GM12874 (cell line): ENCODE data around the gene ESYT2.

Experiments used
- CTCF ChIP-seq: IDR thresholded peaks from 2 replicates; pipeline ENCODE4 v1.5.1; 2011; ENCODE audit warnings: low read depth, mild to moderate bottlenecking, control low read depth, low read length, moderate library complexity; ENCODE audit not compliant: insufficient read depth

The ESYT2 gene

DNA sequence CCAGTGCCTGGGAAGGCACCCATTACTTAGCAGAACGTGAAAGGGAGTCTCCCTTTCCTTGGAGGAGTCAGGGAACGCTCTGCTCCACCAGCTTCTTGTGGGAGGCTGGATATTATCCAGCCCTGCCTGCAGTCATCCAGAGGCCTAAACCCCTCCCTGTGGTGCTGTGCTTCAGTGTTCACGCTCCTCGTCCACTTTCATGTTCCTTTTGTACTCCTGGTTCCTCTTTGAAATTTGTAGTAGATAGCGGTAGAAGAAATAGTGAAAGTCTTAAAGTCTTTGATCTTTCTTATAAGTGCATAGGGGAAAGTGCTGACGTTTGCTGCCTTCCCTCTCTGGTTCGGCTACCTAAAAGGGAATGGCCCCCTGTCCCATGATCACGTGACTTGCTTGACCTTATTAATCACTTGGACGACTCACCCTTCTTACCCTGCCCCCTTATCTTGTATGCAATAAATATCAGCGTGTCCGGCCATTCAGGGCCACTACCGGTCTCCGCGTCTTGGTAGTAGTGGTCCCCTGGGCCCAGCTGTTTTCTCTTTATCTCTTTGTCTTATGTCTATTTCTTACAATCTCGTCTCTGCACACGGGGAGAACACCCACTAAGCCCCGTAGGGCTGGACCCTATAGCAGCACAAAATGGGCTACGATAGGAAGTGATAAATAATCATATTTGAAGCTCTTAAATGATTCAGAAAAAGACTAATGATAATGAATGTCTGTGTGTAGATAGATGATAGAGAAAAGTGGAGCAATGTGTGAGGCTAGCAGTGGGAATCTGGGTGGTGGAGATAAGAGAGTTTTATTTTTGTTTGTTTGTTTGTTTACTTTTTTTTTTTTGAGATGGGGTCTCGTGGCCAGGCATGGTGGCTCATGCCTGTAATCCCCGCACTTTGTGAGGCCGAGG lies 5.8 kb upstream of the ESYT2 start:
- TF ChIP-seq CTCF, result no peak

GRCh38 chr7:158832994-158833393 lies 3.7 kb upstream of the ESYT2 start:
- no peak for TF ChIP-seq CTCF

- no peak for TF ChIP-seq CTCF
Observed at GRCh38 chr7:158831738-158832091, 2.4 kb upstream of the ESYT2 start.

- no peak for TF ChIP-seq CTCF
Observed at GRCh38 chr7:158830211-158830723, 958 bp upstream of the ESYT2 start.

DNA sequence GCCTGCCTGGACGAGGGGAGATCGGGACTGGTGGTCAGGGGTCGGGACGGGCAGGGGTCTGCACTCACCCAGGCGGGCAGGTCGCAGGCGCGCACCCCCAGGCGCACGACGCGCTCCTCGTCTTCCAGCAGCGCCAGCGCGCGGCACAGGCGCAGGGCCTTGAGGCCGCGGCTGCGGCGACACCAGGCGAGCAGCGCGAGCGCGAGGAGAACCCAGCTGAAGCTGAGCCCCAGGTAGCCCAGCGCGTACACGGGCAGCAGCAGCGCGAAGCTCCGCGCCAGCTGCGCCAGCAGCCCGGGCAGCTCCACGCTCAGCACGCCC lies 328 bp downstream of the ESYT2 start:
- TF ChIP-seq CTCF, result no peak

DNA sequence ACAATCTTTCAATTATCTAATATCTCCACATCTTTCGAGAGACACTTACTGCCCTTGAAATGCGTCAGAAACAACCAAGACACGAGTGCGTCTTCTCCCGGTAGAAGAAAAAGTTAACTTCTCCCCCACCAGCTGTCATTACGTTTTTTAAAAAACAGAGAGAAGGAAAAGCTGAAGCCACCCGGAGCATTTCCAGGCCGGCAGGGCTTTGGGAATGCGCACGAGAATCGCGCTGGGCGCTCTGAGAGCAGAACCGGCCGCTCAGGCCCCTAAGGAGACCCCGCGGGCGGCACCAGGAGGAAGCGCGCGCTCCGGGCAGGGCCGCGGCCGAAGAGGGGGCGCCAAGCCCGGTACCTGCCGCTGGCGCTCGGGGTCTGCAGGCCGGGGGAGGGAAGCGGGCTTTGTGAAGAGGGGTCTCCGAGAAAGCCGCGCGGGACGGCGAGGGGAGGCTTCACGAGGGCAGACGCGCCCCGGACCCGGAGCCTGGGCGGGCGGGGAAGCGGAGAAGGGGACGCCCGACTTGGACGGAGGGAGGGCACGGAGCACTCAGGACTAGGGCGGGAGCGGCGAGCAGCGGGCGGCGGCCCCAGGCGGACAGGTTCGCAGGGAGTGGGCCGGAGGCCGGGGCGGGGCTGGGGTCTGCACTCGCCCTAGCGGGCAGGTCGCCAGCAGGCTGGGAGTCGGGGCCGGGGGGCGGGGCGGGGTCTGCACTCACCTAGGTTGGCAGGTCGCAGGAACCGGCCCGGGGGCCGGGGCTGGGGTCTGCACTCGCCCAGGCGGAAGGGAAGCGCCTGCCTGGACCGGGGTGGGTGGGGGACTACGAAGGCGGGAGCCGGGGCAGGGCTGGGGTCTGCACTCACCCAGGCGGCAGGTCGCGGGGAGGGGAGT lies 932 bp downstream of the ESYT2 start:
- no peak for TF ChIP-seq CTCF

DNA sequence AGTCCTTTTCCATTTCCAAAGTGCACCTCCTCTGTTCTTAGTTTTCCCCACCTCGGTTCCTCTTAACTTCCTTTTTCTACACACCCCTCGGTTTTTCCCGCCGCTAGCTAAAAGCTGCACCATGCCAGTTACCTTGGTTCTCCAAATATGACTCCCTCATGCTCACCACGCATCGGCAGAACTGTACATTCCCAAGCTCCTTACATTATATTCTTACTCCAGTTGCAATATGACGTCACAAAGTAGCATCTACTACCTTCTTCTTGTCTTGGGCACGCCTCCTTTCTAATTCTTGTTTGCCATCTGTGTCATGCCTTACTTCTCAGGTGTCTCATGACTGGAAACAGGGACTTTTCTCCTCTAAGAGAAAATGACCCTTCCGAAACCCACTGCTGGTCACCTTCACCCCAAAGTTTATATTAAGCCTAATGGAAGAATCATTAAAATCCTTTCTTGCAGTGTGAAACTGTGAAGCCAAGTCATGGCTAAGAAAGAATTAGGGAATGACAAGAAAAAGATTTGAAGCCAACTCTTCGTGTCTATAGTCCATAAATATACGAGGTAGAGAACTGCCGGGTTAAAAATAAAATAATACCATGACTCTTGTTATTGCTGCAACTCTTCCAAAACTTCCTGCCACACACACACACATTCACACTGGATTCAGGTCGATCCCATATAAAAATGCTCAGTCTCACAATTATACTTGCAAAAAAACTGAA lies 1.7 kb downstream of the ESYT2 start:
- no peak for TF ChIP-seq CTCF
